ENCODE data around the gene RALGAPA2. TPM values are rescaled to one million over a fixed set of nuclear protein-coding genes. Genes with fewer than 3 reads are reported as not detected.

Gene RALGAPA2
- total RNA-seq, 2 experiments from 2014 or later = 21.8 to 22.8 TPM

GRCh38 chr20:20407891-20408805 lies 304.3 kb downstream of the RALGAPA2 start:
- Mint-ChIP-seq H3K9me3 (ENCODE audit: insufficient read depth) (no peaks in the 10 kb centered on the region), H3K4me1 (ENCODE audit: low read depth) (no peaks in the 10 kb centered on the region), H3K27ac (no peak overlapping the region), H3K27me3 (ENCODE audit: low read depth) (no peaks in the 10 kb centered on the region), H3K4me3 (no peak overlapping the region), H3K36me3 (ENCODE audit: low read depth) (no peaks in the 10 kb centered on the region)
- POLR2A ChIA-PET = no interaction called here
- ATAC-seq (no peak), DNase-seq (no peak)
- CTCF ChIA-PET = interaction anchor here (1.0 kb wide), 1 partner anchor 16 kb away, joined by 3 read pairs; no protein-coding TSS in a partner anchor

- no peaks in the 10 kb centered on the region for H3K27me3 Mint-ChIP-seq (ENCODE audit: low read depth)
- CTCF ChIA-PET = no interaction called here
- no peak overlapping the region for H3K4me3 Mint-ChIP-seq
- H3K4me1 Mint-ChIP-seq (ENCODE audit: low read depth) = no peaks in the 10 kb centered on the region
- POLR2A ChIA-PET = no interaction called here
- no peak overlapping the region for H3K27ac Mint-ChIP-seq
- ATAC-seq (no peak), DNase-seq (no peak)
- H3K9me3 Mint-ChIP-seq (ENCODE audit: insufficient read depth) = no peaks in the 10 kb centered on the region
- no peaks in the 10 kb centered on the region for H3K36me3 Mint-ChIP-seq (ENCODE audit: low read depth)
Observed at GRCh38 chr20:20406306-20406705, 306.1 kb downstream of the RALGAPA2 start.

DNA sequence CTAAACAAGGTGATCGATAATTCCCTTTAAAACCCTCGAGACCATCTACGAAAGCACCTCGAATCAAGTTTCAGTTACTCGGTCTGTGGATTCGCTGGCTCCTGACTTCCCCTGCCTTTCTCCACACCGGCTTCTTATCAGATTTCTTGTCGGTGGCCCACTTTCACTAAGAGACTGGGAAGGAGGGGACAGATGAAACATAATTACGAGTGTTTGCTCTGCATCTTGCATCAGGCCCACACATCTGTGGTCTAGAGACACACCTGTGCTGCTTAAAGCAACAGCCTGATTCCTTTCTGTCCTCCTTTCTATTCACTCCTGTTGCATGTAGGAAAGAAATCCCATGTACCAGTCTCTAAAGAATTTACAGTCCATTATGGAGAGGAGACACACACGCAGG lies 306.8 kb downstream of the RALGAPA2 start:
- Mint-ChIP-seq H3K27ac (no peak overlapping the region), H3K9me3 (ENCODE audit: insufficient read depth) (no peaks in the 10 kb centered on the region), H3K4me1 (ENCODE audit: low read depth) (no peaks in the 10 kb centered on the region), H3K27me3 (ENCODE audit: low read depth) (no peaks in the 10 kb centered on the region), H3K36me3 (ENCODE audit: low read depth) (no peaks in the 10 kb centered on the region), H3K4me3 (no peak overlapping the region)
- CTCF ChIA-PET = no interaction called here
- DNase-seq = no peak
- ATAC-seq = no peak
- POLR2A ChIA-PET = no interaction called here

- Mint-ChIP-seq H3K36me3 (ENCODE audit: low read depth) (no peaks in the 10 kb centered on the region), H3K9me3 (ENCODE audit: insufficient read depth) (no peaks in the 10 kb centered on the region), H3K4me1 (ENCODE audit: low read depth) (no peaks in the 10 kb centered on the region), H3K27ac (no peak overlapping the region), H3K4me3 (no peak overlapping the region), H3K27me3 (ENCODE audit: low read depth) (no peaks in the 10 kb centered on the region)
- no peak for DNase-seq
- no peak for ATAC-seq
- CTCF ChIA-PET = no interaction called here
- POLR2A ChIA-PET = no interaction called here
Observed at GRCh38 chr20:20404633-20405032, 307.8 kb downstream of the RALGAPA2 start.

DNA sequence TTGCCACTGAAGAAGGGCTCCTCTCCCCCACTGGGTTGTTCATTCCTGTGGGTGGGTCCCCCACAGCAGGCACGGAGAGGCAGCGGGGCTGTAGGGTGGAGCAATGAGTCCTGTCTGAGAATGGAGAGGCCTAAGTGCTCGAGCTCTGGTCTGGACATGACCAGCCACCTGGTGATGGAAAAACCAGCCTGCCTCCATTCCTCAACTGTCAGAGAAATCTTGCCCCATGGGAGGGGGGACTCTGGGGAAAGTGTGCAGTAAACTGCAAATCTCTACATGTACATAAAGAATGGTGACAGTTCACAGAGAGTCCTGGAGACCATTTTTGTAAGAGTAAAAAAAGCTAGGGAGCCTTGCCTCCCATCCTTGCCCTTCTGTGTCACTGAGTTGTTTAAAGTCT lies 310.5 kb downstream of the RALGAPA2 start:
- no peaks in the 10 kb centered on the region for H3K9me3 Mint-ChIP-seq (ENCODE audit: insufficient read depth)
- CTCF ChIA-PET = no interaction called here
- no peak overlapping the region for H3K27ac Mint-ChIP-seq

GRCh38 chr20:20399531-20400500 lies 312.6 kb downstream of the RALGAPA2 start:
- Mint-ChIP-seq H3K27me3 (ENCODE audit: low read depth) (no peaks in the 10 kb centered on the region), H3K36me3 (ENCODE audit: low read depth) (no peaks in the 10 kb centered on the region), H3K9me3 (ENCODE audit: insufficient read depth) (no peaks in the 10 kb centered on the region), H3K4me1 (ENCODE audit: low read depth) (no peaks in the 10 kb centered on the region), H3K4me3 (no peak overlapping the region), H3K27ac (no peak overlapping the region)
- ATAC-seq (no peak), DNase-seq (no peak)
- POLR2A ChIA-PET = no interaction called here
- CTCF ChIA-PET = interaction anchor here (0.6 kb wide), 1 partner anchor 1250 kb away, joined by 3 read pairs; no protein-coding TSS in a partner anchor

More for the DNA sequence above, 310.5 kb downstream of the RALGAPA2 start:
- H3K4me3 Mint-ChIP-seq = no peak overlapping the region
- ATAC-seq (no peak), DNase-seq (no peak)
- H3K36me3 Mint-ChIP-seq (ENCODE audit: low read depth) = no peaks in the 10 kb centered on the region
- H3K27me3 Mint-ChIP-seq (ENCODE audit: low read depth) = no peaks in the 10 kb centered on the region
- no peaks in the 10 kb centered on the region for H3K4me1 Mint-ChIP-seq (ENCODE audit: low read depth)
- POLR2A ChIA-PET = interaction anchor here (0.6 kb wide), 1 partner anchor 419 kb away, joined by 3 read pairs; no protein-coding TSS in a partner anchor

DNA sequence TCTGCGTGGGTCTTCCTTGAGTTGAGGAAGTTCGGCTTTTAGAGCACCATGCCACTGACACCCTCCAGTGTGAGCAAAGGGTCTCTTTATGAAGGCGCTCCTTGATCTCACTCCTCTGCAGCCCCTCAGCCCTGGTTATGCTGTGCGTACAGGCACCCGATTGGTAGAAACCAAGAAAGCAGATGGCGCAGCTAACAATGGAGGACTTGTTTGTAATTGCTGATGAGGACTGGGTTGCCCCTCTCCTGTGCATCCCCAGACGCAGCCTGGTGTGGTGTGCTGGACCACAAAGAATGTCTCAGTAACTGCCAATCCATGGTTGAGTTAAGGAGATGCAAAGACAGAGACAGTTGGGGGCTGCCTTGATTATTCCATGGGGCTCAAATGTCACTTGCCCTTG lies 314.3 kb downstream of the RALGAPA2 start:
- no peaks in the 10 kb centered on the region for H3K27me3 Mint-ChIP-seq (ENCODE audit: low read depth)
- ATAC-seq = no peak
- POLR2A ChIA-PET = no interaction called here
- CTCF ChIA-PET = no interaction called here
- no peak overlapping the region for H3K27ac Mint-ChIP-seq
- no peaks in the 10 kb centered on the region for H3K36me3 Mint-ChIP-seq (ENCODE audit: low read depth)
- H3K4me1 Mint-ChIP-seq (ENCODE audit: low read depth) = no peaks in the 10 kb centered on the region
- H3K9me3 Mint-ChIP-seq (ENCODE audit: insufficient read depth) = no peaks in the 10 kb centered on the region
- H3K4me3 Mint-ChIP-seq = no peak overlapping the region
- DNase-seq = no peak

DNA sequence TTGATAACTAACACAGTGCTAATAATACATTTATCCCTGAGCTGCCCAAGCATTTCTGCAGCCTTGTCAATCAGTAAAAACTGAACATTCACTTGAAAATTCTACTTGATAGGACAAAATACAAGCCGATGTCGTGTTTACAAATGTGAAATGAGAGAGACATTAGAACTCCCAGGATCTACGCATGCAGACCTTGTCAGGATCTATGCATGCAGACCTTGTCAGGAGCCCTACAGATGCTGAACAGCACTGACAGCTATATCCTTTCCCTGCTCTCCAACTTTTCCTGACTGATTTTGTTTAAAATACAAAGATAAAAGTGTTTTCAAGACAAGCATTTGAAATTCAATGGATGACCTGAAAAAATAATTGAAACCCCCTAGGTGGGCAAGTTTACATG lies 315.6 kb downstream of the RALGAPA2 start:
- ATAC-seq (no peak), DNase-seq (no peak)
- Mint-ChIP-seq H3K4me3 (no peak overlapping the region), H3K4me1 (ENCODE audit: low read depth) (no peaks in the 10 kb centered on the region), H3K9me3 (ENCODE audit: insufficient read depth) (no peaks in the 10 kb centered on the region), H3K27ac (no peak overlapping the region), H3K36me3 (ENCODE audit: low read depth) (no peaks in the 10 kb centered on the region), H3K27me3 (ENCODE audit: low read depth) (no peaks in the 10 kb centered on the region)
- POLR2A ChIA-PET = no interaction called here
- CTCF ChIA-PET = no interaction called here

GRCh38 chr20:20395903-20396568 lies 316.4 kb downstream of the RALGAPA2 start:
- CTCF ChIA-PET = no interaction called here
- Mint-ChIP-seq H3K27me3 (ENCODE audit: low read depth) (no peaks in the 10 kb centered on the region), H3K36me3 (ENCODE audit: low read depth) (no peaks in the 10 kb centered on the region), H3K4me3 (no peak overlapping the region), H3K4me1 (ENCODE audit: low read depth) (no peaks in the 10 kb centered on the region), H3K27ac (no peak overlapping the region), H3K9me3 (ENCODE audit: insufficient read depth) (no peaks in the 10 kb centered on the region)
- POLR2A ChIA-PET = interaction anchor here (0.6 kb wide), 1 partner anchor 722 kb away, joined by 4 read pairs; no protein-coding TSS in a partner anchor
- DNase-seq (no peak), ATAC-seq (no peak)

DNA sequence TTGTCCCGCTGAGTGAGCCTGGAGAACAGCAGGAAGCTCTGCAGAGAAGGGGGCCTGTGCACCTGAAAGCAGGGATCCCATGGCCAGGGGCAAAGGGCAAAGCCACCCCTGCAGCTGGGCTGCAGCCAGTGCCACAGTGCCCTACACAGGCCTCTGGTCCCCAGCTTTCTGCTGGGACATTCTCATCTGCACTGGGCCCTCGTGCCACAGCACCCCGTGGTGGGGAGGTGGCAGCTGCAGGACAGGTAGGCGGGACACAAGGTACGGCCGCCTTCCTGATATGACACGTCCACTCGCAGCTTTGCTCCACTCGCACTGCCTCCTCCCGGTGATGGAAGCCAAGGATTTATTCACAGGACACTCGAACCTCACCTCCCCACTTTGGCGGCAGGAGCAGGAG lies 317.4 kb downstream of the RALGAPA2 start:
- no peak for ATAC-seq
- DNase-seq = no peak
- Mint-ChIP-seq H3K36me3 (ENCODE audit: low read depth) (no peaks in the 10 kb centered on the region), H3K4me1 (ENCODE audit: low read depth) (no peaks in the 10 kb centered on the region), H3K4me3 (no peak overlapping the region), H3K27ac (no peak overlapping the region), H3K9me3 (ENCODE audit: insufficient read depth) (no peaks in the 10 kb centered on the region), H3K27me3 (ENCODE audit: low read depth) (no peaks in the 10 kb centered on the region)
- ChIA-PET CTCF (no interaction called here), POLR2A (no interaction called here)

- H3K4me3 Mint-ChIP-seq = no peak overlapping the region
- H3K27me3 Mint-ChIP-seq (ENCODE audit: low read depth) = no peaks in the 10 kb centered on the region
- H3K4me1 Mint-ChIP-seq (ENCODE audit: low read depth) = no peaks in the 10 kb centered on the region
- ATAC-seq = no peak
- DNase-seq = no peak
- H3K27ac Mint-ChIP-seq = no peak overlapping the region
- ChIA-PET POLR2A (no interaction called here), CTCF (no interaction called here)
- H3K36me3 Mint-ChIP-seq (ENCODE audit: low read depth) = no peaks in the 10 kb centered on the region
- no peaks in the 10 kb centered on the region for H3K9me3 Mint-ChIP-seq (ENCODE audit: insufficient read depth)
Observed at GRCh38 chr20:20393207-20394120, 319.0 kb downstream of the RALGAPA2 start.
